ENCODE measurements around the gene AMH. TPM values are rescaled to one million over a fixed set of nuclear protein-coding genes. Genes with fewer than 3 reads are reported as not detected.

The AMH gene
- total and polyA plus RNA-seq, 5 donors from 2014 or later = 3.5 TPM; not detected in 4

- DNase-seq (peak in 1 of 3 donors; percentile 36), ATAC-seq (ENCODE audit: low read depth in 2 of 2) (no peak)
- Histone ChIP-seq H3K27me3 (ENCODE audit: control insufficient read depth, insufficient read depth, low read length) (no peaks in the 10 kb centered on the region), H3K27ac (ENCODE audit: insufficient read depth, low read length, poor library complexity, severe bottlenecking) (no peak overlapping the region), H3K4me3 (ENCODE audit: low read depth, low read length) (no peak overlapping the region), H3K36me3 (ENCODE audit: control insufficient read depth, insufficient read depth, low read length) (peaks cover 22% of the 10 kb centered on the region), H3K9me3 (ENCODE audit: control insufficient read depth in 2 of 2, low read length in 2 of 2) (no peaks in the 10 kb centered on the region), H3K4me1 (ENCODE audit: control insufficient read depth, insufficient read depth, low read length, poor library complexity, severe bottlenecking) (no peaks in the 10 kb centered on the region)
- peaks cover 0 to 4% (median 1%) of the 10 kb centered on the region in 4 donors for H3K4me1 Mint-ChIP-seq
- H3K9me3 Mint-ChIP-seq = no peaks in the 10 kb centered on the region
- H3K27ac Mint-ChIP-seq = no peak overlapping the region
- no peak overlapping the region for H3K4me3 Mint-ChIP-seq
- H3K27me3 Mint-ChIP-seq = no peaks in the 10 kb centered on the region
- peaks cover 19% of the 10 kb centered on the region for H3K36me3 Mint-ChIP-seq
These were observed 40.9 kb upstream of the AMH start for GRCh38 chr19:2207991-2208860.

- DNase-seq (no peak), ATAC-seq (ENCODE audit: low read depth in 2 of 2) (no peak)
- H3K36me3 Mint-ChIP-seq = peaks cover 16% of the 10 kb centered on the region
- peaks cover 0 to 4% (median 1%) of the 10 kb centered on the region in 4 donors for H3K4me1 Mint-ChIP-seq
- H3K4me3 Mint-ChIP-seq = no peak overlapping the region
- Histone ChIP-seq H3K27me3 (ENCODE audit: control insufficient read depth, insufficient read depth, low read length) (no peaks in the 10 kb centered on the region), H3K27ac (ENCODE audit: insufficient read depth, low read length, poor library complexity, severe bottlenecking) (no peak overlapping the region), H3K4me3 (ENCODE audit: low read depth, low read length) (no peak overlapping the region), H3K9me3 (ENCODE audit: control insufficient read depth in 2 of 2, low read length in 2 of 2) (no peaks in the 10 kb centered on the region), H3K36me3 (ENCODE audit: control insufficient read depth, insufficient read depth, low read length) (peaks cover 20% of the 10 kb centered on the region), H3K4me1 (ENCODE audit: control insufficient read depth, insufficient read depth, low read length, poor library complexity, severe bottlenecking) (no peaks in the 10 kb centered on the region)
- H3K9me3 Mint-ChIP-seq = no peaks in the 10 kb centered on the region
- no peak overlapping the region for H3K27ac Mint-ChIP-seq
- no peaks in the 10 kb centered on the region for H3K27me3 Mint-ChIP-seq
These were observed 40.1 kb upstream of the AMH start for GRCh38 chr19:2208975-2209374.

- Histone ChIP-seq H3K36me3 (ENCODE audit: control insufficient read depth, insufficient read depth, low read length) (peaks cover 18% of the 10 kb centered on the region), H3K27me3 (ENCODE audit: control insufficient read depth, insufficient read depth, low read length) (no peaks in the 10 kb centered on the region), H3K4me1 (ENCODE audit: control insufficient read depth, insufficient read depth, low read length, poor library complexity, severe bottlenecking) (no peaks in the 10 kb centered on the region), H3K4me3 (ENCODE audit: low read depth, low read length) (no peak overlapping the region), H3K9me3 (ENCODE audit: control insufficient read depth in 2 of 2, low read length in 2 of 2) (no peaks in the 10 kb centered on the region), H3K27ac (ENCODE audit: insufficient read depth, low read length, poor library complexity, severe bottlenecking) (no peak overlapping the region)
- Mint-ChIP-seq H3K27ac (no peak overlapping the region), H3K9me3 (no peaks in the 10 kb centered on the region), H3K36me3 (peaks cover 13% of the 10 kb centered on the region), H3K4me3 (no peak overlapping the region), H3K27me3 (no peaks in the 10 kb centered on the region), H3K4me1 (peaks cover 0 to 2% (median under 1%) of the 10 kb centered on the region in 4 donors)
- no peak for ATAC-seq (ENCODE audit: low read depth in 2 of 2)
- DNase-seq = no peak
These were observed 39.7 kb upstream of the AMH start for GRCh38 chr19:2209408-2209807.

- H3K9me3 Mint-ChIP-seq = no peaks in the 10 kb centered on the region
- H3K27ac Mint-ChIP-seq = no peak overlapping the region
- Histone ChIP-seq H3K4me3 (ENCODE audit: low read depth, low read length) (no peak overlapping the region), H3K9me3 (ENCODE audit: control insufficient read depth in 2 of 2, low read length in 2 of 2) (no peaks in the 10 kb centered on the region), H3K27me3 (ENCODE audit: control insufficient read depth, insufficient read depth, low read length) (no peaks in the 10 kb centered on the region), H3K36me3 (ENCODE audit: control insufficient read depth, insufficient read depth, low read length) (peaks cover 17% of the 10 kb centered on the region), H3K4me1 (ENCODE audit: control insufficient read depth, insufficient read depth, low read length, poor library complexity, severe bottlenecking) (no peaks in the 10 kb centered on the region), H3K27ac (ENCODE audit: insufficient read depth, low read length, poor library complexity, severe bottlenecking) (no peak overlapping the region)
- H3K27me3 Mint-ChIP-seq = no peaks in the 10 kb centered on the region
- no peak for ATAC-seq (ENCODE audit: low read depth in 2 of 2)
- no peak for DNase-seq
- peaks cover 0 to 7% (median 2%) of the 10 kb centered on the region in 4 donors for H3K4me1 Mint-ChIP-seq
- H3K4me3 Mint-ChIP-seq = no peak overlapping the region
- H3K36me3 Mint-ChIP-seq = peaks cover 12% of the 10 kb centered on the region
These were observed 38.9 kb upstream of the AMH start for GRCh38 chr19:2210206-2210605.

- Histone ChIP-seq H3K27ac (ENCODE audit: insufficient read depth, low read length, poor library complexity, severe bottlenecking) (no peak overlapping the region), H3K4me1 (ENCODE audit: control insufficient read depth, insufficient read depth, low read length, poor library complexity, severe bottlenecking) (no peaks in the 10 kb centered on the region), H3K36me3 (ENCODE audit: control insufficient read depth, insufficient read depth, low read length) (peaks cover 19% of the 10 kb centered on the region), H3K9me3 (ENCODE audit: control insufficient read depth in 2 of 2, low read length in 2 of 2) (no peaks in the 10 kb centered on the region), H3K4me3 (ENCODE audit: low read depth, low read length) (no peak overlapping the region), H3K27me3 (ENCODE audit: control insufficient read depth, insufficient read depth, low read length) (no peaks in the 10 kb centered on the region)
- no peaks in the 10 kb centered on the region for H3K9me3 Mint-ChIP-seq
- DNase-seq (no peak), ATAC-seq (ENCODE audit: low read depth in 2 of 2) (no peak)
- H3K27ac Mint-ChIP-seq = no peak overlapping the region
- H3K36me3 Mint-ChIP-seq = peaks cover 8% of the 10 kb centered on the region
- H3K4me1 Mint-ChIP-seq = peaks cover 0 to 11% (median 2%) of the 10 kb centered on the region in 4 donors
- no peaks in the 10 kb centered on the region for H3K27me3 Mint-ChIP-seq
- peak overlapping the region in 1 of 4 donors; percentile 51 for H3K4me3 Mint-ChIP-seq
These were observed 38.0 kb upstream of the AMH start for GRCh38 chr19:2210987-2211740.

- H3K4me1 Mint-ChIP-seq = peaks cover 0 to 11% (median 2%) of the 10 kb centered on the region in 4 donors
- ATAC-seq (ENCODE audit: low read depth in 2 of 2) (no peak), DNase-seq (no peak)
- no peaks in the 10 kb centered on the region for H3K27me3 ChIP-seq (ENCODE audit: control insufficient read depth, insufficient read depth, low read length)
- H3K36me3 ChIP-seq (ENCODE audit: control insufficient read depth, insufficient read depth, low read length) = peaks cover 26% of the 10 kb centered on the region
- no peaks in the 10 kb centered on the region for H3K9me3 ChIP-seq (ENCODE audit: control insufficient read depth in 2 of 2, low read length in 2 of 2)
- no peaks in the 10 kb centered on the region for H3K9me3 Mint-ChIP-seq
- no peak overlapping the region for H3K4me3 ChIP-seq (ENCODE audit: low read depth, low read length)
- H3K27ac ChIP-seq (ENCODE audit: insufficient read depth, low read length, poor library complexity, severe bottlenecking) = no peak overlapping the region
- H3K27ac Mint-ChIP-seq = no peak overlapping the region
- H3K4me3 Mint-ChIP-seq = no peak overlapping the region
- peaks cover 10% of the 10 kb centered on the region for H3K36me3 Mint-ChIP-seq
- H3K27me3 Mint-ChIP-seq = no peaks in the 10 kb centered on the region
- H3K4me1 ChIP-seq (ENCODE audit: control insufficient read depth, insufficient read depth, low read length, poor library complexity, severe bottlenecking) = no peaks in the 10 kb centered on the region
These were observed 36.0 kb upstream of the AMH start for GRCh38 chr19:2212861-2213711.

- no peaks in the 10 kb centered on the region for H3K4me1 ChIP-seq (ENCODE audit: control insufficient read depth, insufficient read depth, low read length, poor library complexity, severe bottlenecking)
- ATAC-seq (ENCODE audit: low read depth in 2 of 2) (no peak), DNase-seq (no peak)
- Mint-ChIP-seq H3K27me3 (no peaks in the 10 kb centered on the region), H3K9me3 (no peaks in the 10 kb centered on the region), H3K4me1 (peaks cover 0 to 11% (median 2%) of the 10 kb centered on the region in 4 donors), H3K36me3 (peaks cover 10% of the 10 kb centered on the region), H3K4me3 (no peak overlapping the region), H3K27ac (no peak overlapping the region)
- H3K27ac ChIP-seq (ENCODE audit: insufficient read depth, low read length, poor library complexity, severe bottlenecking) = no peak overlapping the region
- peaks cover 26% of the 10 kb centered on the region for H3K36me3 ChIP-seq (ENCODE audit: control insufficient read depth, insufficient read depth, low read length)
- H3K9me3 ChIP-seq (ENCODE audit: control insufficient read depth in 2 of 2, low read length in 2 of 2) = no peaks in the 10 kb centered on the region
- H3K27me3 ChIP-seq (ENCODE audit: control insufficient read depth, insufficient read depth, low read length) = no peaks in the 10 kb centered on the region
- H3K4me3 ChIP-seq (ENCODE audit: low read depth, low read length) = no peak overlapping the region
These were observed 35.3 kb upstream of the AMH start for GRCh38 chr19:2213799-2214198.
